ENCODE results near the gene CCDC33.

Gene CCDC33

GRCh38 chr15:74233373-74233772, 2.8 kb upstream of the CCDC33 start:
- DNase-seq: no peak

DNA sequence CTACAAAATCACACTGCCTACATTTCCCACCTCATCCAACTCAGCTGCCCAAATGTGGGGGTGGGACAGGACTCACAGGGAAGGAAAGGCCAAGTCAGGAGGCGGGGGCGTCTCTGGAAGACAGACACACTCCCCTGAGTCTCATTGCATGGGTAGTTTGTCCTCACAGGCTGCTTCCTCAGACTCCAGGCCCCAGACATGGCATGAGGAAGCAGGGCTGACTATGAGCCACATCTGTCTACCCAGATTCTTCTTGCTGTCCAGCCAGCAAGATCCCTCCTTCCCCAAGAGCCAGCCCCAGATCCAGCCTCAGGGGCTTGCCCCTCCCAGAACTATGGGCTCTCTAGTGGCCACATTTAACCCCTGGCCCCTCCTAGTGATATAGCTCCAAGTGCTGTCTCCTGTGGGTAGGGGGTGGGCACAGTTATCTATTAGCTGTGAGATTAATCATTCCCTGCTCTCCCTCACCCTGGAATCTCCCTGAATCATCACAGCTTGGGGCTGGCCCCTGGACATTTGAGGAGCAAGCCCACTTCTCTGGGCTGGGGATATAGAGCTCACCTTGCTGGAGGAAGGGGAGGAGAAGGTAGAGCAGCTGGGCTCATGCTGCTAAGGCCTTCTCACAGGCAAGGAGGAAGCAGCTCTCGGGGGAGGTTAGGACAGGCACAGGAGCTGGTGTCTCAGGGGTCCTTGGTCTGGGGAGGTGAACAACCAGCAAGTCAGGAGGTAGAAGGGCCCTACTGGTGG, 2.1 kb upstream of the CCDC33 start:
- DNase-seq: no peak

DNA sequence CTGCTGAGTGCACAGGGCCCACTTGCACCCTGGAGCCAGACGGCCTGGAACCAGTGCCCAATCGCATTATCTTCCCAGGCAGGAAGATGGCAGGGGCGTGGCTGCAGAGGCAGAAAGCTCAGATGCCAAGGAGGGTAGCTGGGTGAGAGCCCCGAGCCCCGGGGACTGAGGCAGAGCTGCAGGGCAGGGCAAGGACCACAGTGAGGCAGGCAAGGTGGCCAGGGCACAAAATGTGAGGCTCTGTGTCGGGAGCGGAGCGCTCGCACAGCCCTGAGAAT, 1.6 kb upstream of the CCDC33 start:
- no peak for DNase-seq

DNA sequence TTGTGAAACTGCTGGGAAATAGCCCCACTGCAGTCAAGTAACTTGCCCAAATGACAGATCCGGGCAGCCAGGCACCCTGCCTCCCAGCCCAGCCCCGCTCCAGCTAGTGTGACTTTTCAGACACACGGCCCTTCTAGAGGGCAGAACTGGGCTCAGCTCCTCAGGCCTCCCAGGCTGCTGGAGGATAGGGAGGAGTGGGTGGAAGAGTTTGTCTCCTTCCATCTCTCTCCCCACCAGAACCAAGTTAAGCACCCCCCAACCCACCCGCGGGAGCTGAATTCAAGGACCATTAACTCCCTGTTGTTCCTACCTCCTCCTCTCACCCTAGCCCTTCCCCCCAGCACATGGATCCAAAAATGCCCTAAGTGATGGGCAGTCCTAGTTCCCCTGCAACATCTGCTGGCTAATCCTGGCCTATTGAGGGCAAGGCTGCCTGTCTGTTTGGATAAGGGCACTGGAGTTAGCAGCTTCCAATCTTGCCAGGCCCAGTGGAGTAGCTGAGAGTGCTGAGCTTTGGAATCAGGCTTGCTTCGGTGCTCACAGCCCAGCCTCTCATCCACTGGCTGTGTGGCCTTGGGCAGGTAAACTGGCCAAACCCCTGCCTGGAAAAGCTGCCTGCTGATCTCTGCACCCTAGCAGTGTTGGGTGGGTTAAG, 3.1 kb downstream of the CCDC33 start:
- DNase-seq: no peak

DNA sequence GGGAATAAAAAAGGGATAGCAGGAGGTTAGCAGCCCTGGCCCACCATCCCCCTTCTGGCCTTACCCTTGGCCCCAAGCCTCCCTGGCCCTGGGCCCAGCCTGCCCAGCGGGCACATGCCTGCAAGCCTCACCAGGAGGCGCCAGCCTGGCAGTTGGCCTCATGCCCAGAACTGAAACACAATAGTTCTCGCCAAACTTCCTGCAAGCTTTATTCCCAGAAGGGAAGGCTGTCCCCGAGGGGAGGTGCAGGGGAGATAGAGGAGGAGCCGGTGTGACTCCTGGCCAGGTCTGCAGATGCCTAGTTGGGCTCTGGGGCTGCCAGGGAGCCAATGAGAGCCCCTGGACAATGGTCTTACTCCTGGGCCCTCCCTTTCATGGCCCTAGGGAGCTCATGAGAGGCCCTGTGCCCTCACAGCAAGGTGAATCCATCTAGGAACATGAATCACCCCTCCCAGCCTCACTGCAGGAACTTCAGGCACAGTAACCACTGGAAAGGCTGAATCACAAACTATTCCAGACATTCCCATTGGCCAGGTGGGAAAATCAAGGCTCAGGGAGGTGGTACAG, 4.0 kb downstream of the CCDC33 start:
- peak; percentile 47 for DNase-seq

- DNase-seq: no peak
Measured at GRCh38 chr15:74240897-74241614, 4.9 kb downstream of the CCDC33 start.

DNA sequence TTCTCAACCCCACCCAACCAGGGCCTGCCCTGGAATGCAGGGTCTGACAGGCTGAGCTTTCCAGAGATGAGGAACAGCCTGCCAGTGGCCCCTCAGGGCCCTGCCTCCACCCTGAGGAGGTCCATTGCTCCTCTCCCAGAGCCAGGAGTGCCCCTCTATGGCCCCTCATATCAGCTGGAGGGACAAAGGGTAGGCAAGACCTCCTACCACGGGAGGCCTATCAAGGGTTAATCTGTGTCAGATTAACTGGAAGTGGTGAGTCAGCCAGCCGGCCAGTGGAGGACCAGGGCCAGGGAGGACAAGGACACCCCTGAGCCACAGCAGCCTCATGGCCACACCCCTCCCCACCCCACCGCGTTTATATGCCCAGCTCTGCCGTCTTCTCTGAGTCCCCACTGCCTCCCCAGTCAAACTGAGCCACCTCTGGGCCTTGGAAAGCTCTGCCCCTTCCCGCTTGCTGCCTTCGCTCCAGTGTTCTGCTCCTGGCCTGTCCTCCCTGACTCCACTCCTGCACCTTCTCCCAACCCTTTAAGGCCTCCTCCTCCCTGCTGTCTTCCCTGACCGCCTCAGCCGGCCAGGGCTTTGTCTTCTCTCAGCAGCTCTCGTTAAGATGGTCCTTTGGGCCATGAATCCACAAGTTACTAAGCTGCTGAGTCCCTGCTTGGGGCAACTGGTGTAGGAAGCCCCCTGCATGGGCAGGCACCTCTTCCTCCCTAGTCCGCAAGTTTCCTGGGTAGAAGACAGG, 6.5 kb downstream of the CCDC33 start:
- DNase-seq: no peak

DNA sequence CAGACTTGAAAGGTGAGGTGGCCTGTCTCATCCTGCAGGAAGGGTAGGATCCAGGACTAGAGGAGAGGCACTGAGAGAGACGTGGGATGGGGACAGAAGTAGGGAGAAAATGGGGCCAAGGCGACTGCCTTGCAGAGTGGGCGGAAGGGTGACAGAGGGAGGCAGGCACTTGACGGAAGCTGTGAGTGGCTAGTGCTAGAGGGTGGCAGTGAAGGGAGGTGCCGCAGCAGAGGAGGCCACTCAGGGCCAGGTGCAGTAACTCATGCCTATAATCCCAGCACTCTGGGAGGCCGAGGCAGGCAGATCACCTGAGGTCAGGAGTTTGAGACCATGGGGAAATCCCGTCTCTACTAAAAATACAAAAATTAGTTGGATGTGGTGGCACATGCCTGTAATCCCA, 7.3 kb downstream of the CCDC33 start:
- DNase-seq: no peak

DNA sequence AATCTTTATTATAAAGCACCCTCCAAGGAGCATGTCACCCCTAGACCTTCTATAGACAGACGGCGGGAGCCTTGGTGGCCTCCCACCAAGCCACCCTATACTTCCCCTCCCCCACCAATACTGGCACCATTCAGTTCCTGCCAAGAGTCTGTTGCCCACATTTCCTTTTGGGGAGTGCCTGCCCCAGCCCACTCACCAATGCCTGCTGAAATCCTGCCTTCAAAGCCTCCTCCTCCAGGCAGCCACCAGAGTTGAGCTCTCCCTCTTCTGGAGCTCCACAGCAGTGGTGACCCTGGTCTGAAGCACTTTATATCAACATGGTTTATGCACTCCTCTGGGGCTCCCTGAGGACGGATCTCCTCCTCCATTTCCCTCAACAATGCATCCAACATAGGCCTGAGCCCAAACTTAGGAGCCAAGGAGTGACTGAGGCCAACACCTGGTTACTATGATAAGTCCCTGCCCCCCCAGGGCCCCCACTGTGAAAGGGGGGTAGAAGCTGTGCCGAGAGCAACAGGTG, 8.8 kb downstream of the CCDC33 start:
- no peak for DNase-seq

GRCh38 chr15:74245342-74245931, 9.3 kb downstream of the CCDC33 start:
- peak; percentile 36 for DNase-seq

DNA sequence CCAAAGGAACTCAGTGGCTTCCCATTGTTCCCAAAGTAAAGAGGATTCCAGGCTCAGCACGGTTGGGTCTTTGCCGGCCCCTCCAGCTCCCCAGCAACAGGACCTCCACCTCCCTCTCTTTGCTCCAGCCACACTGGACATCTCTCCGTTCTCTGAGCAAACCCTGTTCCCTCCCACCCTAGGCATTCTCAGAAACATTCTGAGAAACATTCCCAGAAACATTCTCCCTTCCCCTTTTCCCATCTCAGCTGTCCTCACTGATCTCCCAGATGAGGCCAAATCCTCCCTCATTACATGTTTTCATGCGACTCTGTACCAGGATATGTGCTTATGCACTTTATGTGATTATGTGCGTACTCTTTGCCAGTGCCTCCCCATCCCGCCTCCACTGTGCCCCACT, 14.1 kb downstream of the CCDC33 start:
- DNase-seq: no peak

- no peak for DNase-seq
Measured at GRCh38 chr15:74251131-74251811, 15.1 kb downstream of the CCDC33 start.

DNA sequence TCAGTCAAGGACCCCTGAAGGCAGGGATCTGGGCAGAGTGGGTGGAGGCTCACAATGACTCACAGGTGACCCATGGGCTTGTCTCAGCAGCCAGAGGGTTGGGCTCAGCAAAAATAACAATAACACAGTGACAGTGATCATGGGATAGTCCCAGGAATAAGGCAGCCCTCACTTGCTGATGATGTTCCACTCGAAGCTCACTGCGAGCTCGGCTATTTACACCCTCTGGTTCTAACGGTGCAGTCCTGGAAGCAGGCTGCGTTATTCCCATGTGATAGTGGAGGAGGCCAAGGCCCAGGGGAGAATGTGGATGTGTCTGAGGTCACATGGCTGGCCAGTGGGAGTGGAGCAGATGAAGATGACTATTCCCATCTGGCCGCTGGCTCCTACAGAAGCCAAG, 16.2 kb downstream of the CCDC33 start:
- no peak for DNase-seq

DNA sequence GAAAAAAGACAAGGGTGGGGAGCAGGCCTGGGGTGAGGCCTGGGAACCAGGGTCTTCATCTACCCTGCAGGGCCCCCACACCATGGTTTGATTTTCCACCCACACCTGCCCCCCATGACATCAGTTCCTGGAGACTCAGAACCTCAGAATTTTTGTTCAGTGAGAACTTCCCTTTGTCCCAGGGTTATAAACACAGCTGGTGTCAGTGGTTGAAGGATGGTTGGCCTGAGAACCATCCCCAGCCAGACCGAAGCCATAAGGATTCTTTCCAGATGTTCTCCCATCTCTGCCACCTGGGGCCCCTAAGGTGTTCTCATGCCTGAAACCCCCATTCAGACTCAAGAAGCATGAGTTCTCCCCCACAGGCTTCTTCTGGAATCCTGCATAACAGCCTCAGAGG, 16.6 kb downstream of the CCDC33 start:
- no peak for DNase-seq

GRCh38 chr15:74253211-74253921, 17.2 kb downstream of the CCDC33 start:
- no peak for DNase-seq

DNA sequence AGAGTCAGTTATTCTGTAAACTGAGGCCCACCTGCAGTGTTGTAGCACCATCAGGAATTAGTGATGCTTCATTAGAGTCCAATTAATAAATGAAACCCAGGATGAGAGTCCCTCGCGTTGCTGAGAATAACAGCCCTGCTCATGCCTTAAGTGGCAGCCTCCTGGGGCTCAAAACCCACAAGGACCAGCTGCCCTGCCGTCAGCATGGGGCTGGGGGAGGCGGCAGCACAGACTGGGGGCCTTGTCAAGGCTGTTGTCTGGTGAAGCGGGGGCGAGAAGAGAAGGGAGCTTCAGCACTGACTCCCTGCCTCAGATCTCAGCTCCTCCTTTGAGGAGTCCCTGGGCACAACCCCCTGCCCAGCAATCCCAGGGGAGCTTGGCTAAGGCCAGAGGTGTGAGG, 21.0 kb downstream of the CCDC33 start:
- DNase-seq: no peak

DNA sequence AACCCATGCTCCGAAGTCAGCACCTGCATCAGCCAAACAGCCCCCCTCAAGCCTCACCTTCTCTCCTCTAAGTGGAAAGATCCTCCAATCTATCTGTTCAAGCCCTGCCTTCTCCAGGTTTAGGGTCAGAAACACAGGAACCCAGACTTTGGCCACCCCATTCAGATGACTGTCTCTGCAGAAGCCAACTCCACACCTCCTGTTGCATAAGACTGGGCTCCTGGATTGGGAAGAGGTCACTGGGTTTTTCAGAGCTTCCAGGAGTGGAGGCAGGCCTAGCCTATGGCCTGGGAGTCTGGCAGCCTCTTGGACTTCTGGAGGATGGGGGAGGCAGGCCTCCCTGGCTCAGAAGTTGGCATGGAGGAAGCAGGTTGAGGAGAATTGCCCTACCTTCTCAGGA, 21.5 kb downstream of the CCDC33 start:
- DNase-seq: no peak

DNA sequence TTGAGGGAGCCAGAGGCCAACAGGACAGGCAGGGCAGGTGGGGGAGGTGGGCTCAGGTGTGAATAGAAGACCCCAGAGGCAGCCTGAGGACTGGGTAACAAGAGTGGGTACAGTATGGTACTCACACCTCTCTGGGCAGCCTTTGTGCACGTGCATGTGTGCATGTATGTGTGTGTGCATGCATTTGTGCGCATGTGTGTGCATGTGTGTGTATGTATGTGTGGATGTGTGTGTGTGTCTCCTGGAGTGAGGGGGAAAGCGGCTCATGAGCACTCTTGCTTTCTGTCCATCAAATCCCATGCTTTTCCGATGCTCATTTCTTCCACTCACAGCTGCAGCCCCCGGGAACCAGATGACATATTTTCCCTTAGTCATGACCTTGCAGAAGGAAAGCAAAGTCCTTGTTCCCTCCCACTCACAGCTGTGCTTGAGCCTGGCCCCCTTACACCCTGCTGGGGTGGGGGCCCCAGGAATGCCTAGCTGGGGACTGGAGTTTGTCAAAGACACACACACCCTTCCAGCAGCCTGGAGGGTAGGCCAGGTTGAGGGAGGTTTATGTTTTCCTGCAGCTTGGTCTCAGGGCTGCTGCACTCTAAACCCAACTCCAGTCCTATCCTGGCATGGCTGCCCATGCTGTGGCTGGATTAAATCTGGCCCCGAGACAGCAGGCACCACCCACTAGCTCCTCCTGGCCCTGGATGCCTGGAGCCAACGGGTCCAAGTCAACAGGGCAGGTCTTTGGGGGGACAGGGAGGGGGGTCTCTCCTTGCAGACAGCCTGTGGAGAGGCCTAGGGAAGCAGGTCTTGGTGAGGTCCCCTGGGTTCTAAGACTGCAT, 22.5 kb downstream of the CCDC33 start:
- DNase-seq: no peak

DNA sequence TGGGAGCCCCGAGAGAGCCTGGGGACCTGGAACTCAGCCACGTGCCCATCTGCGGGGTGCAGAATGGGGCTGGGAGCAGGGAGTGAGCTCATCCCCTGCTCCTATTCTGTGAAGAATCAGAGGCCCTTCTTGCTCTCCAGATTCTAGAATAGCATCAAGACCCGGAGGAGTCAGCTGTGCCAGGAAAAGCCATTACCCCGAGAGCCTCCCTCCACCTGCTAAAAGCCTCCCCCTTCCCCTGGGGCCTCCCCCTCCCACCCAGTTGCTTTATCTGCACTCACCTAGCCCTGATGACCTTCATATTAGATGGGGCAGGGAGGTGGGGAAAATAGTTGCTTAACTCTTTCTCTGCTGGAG, 23.1 kb downstream of the CCDC33 start:
- no peak for DNase-seq

DNA sequence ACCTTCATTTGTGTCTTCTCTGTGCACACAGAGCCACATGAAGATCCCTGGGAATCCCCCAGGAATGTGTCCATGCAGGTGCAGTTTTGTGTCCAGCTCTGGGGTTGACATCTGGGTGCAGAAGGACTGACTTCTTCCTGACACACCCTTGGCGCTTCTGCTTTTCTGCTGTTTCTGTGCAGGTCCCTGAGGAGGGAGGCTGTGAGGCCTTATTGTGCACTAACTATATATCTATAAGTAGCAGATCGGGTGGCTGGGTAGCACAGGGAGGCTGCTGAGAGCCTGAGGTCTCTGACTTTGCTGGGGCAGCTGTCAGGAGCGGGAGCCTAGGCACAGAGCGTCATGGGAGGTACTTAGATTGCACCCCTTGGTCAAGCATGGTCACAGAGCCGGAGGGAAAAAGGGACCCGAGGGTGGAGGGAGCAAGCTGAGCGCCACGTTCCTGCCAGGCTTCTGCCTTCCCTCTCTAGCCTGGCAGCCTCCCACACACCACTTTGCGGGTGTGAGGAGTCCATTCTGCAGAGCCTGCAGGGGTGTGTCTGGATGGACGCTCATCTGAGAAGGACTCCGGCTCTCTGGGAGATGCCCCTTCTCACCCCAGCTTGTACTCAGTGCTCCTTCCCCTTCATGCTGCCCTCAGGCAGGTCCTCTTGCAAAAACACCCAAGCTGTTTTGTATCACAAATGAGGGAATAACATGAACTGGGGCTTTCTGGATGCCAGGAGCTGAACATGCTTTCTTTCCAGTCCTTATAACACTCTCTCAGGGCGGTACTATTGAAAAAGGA, 23.9 kb downstream of the CCDC33 start:
- no peak for DNase-seq
